ENCODE data around the gene MARS1.

Gene MARS1

DNA sequence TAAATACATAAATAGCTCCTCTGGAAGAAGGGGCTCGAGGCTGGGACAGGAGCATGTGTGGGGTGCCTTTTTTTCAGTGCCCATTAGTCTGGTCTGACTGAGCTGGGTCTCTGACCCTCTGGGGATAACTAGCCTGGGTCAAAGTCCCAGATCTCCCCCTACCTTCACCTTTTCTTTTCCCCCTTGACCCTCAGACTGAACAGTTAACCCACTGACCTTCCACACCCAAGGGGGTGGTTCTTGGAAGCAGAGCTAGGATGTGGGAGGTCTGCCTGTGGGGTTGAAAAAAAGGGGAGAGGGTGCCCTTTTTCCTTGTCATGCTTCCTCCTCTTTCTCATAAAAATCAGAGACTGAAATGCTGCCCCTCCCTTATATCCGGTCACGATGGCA is 29.2 kb upstream of the MARS1 start:
- DNase-seq, result no peak

DNA sequence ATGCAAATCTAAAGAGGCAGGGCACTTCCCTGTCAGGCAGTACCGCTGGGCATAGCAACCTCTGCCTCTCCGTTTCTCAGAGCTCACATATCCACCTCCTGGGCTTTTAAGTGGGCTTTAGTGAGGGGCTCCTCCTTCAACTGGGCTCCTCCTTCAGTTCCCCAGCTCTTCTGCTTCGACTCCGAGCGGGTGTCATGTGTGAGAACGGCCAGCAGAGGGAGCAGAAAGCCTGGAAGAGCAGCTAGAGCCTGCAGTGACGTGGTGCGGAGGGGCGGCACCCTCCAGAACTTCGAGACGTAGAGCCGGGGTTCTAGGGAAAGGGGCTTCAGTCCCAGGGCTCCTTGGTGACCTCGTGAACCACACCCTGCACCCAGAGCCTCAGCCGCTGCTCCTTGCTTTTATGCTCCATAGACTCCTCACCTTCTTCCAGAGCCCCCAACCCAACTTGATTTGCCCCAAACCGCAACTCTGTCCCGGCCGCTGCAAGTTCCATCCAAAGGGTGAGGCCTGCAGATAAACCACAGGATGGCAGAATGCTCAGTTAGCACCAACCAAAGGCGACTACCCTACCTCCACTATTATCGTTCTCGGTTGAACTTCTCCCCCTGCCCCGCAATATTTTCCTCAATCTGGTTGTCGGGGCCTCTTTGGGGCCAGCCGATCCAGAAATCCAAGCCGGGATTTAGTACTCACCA is 28.7 kb upstream of the MARS1 start:
- DNase-seq, result peak; percentile 96

DNA sequence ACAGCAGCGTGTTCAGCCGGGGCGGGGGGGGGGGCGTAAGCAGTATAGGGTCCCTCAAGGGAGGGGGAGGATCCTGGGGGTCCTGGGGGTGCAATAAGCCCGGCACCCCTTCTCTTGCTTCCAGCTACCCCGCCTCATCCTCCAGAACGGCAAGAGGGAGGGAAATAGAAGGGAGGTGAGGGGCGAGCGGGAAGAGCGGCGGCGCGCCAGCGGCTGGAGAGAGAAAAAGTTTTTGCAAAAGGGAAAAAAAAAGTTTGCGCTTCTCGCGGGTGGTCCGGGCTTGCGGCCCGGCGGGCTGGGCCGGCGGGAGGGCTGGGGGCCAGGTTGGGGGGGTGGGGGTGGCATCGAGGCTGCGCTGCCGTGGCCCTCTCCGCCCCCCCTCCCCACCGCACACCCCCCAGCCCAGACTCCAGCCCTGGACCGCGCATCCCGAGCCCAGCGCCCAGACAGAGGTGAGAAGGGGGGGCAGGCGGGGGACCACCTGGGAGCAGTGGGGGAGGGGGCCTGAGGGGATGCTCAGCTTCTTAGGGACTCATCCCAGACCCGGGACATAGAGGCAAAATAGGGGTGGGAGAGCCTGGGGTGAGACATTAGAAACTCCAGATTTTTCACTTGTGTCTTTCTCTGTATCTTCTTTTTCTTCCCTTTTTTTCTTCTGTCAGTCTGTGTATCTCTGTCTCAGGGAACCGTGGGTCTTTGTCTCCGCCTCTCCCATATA is 28.0 kb upstream of the MARS1 start, which contains the start of gene GLI1:
Gene GLI1 (plus strand): TSS at position 36 of the 718 bp plus-strand sequence. CDS start 3,907 bp downstream, outside the sequence.
- no peak for DNase-seq

DNA sequence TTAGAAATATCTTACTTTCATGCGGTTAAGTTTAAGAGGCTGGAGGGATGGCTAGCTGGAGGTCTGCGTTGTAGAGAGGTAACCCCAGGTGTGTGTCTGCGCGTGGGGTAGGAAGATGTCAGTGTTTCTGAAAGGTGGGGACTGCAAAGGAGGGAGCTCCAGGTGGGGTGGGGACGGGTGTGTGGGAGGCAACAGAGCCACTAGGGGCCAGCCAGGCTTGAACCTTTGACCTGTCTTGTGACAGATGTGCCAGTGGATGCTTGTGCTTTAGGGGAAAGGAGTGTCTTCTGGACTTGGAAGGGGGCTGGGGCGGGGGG is 27.4 kb upstream of the MARS1 start:
- DNase-seq, result no peak

DNA sequence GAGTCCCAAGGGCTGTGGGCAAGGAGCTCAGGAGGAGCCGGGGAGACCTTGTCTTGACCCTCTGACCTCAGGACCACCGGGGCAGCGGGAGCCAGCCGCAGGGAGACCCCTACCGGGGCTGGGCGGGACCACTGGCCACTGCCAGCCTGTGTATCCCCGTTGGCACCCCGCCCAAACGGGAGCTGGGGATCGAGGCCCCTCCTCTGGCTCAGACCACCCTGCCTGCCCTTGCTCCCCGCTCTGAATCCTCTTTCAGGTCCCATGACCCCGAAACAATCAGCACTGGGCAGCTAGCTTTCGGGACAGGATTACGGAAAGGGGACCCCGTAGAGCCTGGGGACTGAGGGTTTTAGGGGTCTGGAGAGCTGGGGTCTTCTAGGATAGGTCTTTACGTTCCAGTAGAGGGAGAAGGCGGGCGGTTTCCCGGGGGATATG is 27.0 kb upstream of the MARS1 start:
- DNase-seq, result no peak

DNA sequence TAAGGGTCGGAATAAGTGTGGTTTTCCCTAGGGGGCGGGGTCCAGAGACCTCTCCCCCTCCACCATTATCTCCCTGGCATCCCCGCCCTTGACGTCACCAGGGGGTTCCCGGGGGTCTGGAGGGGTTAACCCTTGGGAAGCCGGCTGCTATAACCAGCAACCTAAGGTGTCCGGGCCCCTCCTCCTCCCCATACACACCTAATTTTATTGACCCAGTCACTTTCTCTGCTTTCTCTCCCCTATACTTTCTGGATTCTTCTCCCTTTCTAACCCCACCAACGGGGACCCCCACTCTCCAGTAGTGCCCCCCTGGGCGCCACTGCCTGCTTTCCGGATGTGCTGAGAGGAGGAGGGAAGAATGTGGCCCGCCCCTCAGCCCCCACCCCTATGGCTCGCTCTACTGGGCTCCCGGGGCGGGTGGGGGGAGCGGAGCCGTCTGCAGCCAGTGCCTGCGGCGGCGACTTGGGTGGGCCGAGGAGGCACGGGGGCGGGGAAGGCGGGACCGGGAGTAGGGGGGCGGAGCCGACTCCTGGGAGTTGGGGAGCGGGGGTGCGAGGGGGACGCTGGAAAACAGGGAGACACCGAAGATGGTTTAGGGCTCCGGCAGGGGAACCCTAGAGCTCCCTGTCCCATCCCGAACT is 26.5 kb upstream of the MARS1 start:
- no peak for DNase-seq

DNA sequence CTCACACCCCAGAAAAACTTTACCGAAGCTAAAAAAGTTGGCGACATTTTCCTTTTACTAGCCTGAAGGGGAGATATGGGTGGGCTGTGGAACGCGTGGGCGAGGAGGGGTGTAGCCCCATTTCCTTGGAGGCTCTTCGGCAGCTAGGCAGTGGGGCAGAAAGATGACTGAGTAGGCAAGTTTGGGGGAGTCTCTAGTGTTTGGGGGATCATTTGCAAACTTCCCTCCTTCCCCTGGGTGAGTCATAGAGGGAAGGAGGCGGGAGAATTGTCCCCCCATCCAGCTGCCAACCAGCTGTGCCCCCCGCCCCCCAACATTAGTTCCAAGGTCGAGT is 26.0 kb upstream of the MARS1 start:
- no peak for DNase-seq

DNA sequence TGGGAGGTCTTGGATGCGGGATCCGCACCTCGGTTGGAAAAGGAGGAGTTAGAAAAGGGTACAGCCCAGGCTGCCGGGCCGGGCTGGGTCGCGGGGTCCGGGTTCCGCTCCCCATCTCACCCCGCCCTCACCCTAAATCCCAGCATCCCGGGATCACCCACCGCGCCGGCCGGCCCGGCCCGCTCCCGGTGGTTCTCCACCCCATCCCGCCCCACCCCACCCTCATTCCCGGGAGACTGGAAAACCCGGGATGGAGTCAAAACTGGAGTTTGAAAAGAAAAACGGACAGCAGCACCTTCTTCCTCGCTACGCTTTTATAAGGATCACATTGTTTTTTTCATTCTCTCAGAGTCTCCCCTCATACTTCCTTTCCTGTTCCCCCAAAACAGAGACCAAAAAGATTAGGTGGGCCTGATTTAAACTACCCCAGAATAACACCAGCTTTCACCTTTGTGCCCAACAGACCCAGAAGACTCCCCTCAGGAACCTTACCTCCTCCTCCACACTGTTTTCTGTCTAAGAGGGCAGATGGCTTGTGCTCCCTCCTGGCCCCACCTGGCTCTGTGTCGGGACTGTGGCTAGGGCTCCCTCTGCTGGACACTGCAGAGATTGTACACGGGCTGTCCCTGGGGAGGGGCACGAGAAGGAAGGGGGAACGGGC is 25.5 kb upstream of the MARS1 start:
- peak; percentile 85 for DNase-seq

DNA sequence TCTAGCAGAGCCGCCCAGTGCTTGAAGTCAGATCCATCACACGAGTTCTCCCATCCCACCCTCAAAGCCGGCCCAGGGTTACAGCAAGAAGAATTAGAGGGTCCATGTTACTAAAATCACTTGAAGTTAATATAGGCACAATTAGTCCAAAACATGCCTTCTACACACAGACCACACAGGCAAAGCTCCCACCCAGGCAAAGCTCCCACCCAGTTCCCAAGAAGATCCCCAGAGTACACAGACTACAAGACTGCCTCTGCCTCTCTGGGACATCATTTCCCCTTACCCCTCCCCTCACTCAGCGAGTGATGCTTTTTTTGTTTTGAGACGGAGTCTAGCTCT is 25.0 kb upstream of the MARS1 start:
- no peak for DNase-seq

DNA sequence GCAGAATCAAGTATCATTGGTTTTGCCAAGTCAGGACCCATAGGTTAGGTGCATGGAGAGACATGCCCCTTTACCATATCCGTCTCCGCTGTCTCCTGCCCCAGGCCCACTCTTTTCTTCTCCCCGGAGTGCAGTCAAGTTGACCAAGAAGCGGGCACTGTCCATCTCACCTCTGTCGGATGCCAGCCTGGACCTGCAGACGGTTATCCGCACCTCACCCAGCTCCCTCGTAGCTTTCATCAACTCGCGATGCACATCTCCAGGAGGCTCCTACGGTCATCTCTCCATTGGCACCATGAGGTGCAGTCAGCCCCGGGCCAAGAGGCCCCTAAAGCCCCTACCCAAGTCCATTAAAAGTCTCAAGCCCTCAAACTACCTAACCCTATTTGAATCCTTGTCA is 23.3 kb upstream of the MARS1 start:
- DNase-seq, result no peak

DNA sequence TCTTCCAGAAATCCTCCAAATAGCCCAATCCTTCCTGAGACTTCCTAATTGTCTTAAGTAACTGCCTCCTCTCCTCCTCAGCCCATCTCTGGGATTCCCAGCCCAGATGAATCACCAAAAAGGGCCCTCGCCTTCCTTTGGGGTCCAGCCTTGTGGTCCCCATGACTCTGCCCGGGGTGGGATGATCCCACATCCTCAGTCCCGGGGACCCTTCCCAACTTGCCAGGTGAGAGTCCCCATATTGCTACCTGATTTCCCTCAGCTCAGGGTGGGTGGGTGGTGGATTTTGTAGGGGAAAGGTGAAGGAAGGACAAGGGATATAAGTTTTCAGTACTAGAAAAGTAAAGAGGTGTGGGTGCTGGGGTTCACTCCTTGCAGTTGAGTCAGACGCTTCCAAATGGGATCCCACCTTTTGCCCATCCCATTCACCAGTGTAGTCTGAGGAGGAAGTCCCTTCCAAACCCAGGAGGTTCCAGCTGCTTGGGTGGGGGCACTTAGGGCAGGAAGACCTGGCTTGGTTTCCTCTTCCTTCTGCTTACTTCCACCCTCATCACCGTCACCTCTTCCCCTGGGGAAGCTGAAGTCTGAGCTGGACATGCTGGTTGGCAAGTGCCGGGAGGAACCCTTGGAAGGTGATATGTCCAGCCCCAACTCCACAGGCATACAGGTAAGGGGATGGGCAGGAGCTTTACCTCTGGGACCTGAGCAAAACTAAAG is 22.7 kb upstream of the MARS1 start:
- DNase-seq, result no peak

DNA sequence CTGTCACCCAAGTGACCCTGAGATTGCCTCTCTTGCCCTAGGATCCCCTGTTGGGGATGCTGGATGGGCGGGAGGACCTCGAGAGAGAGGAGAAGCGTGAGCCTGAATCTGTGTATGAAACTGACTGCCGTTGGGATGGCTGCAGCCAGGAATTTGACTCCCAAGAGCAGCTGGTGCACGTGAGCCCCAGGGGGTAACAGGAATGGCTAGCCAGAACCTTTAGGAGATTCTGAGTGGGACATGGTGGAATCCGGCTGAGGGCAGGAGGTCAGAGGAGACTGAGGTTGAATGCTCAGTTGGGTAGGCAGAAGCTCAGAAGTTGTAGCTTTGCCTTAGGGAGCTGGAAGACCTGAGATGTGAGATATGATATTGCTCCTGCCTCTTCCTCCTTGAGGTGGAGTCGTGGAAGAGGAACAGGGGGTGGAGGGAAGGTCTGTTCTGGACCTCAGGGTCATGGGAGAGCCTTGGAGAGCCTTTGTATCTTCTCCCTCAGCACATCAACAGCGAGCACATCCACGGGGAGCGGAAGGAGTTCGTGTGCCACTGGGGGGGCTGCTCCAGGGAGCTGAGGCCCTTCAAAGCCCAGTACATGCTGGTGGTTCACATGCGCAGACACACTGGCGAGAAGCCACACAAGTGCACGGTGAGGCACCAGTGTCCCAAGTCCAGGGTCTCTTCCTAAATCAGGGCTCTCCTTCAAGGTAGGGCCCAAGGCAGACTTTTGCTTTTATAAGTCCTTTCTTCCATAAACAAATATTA is 21.9 kb upstream of the MARS1 start:
- no peak for DNase-seq

DNA sequence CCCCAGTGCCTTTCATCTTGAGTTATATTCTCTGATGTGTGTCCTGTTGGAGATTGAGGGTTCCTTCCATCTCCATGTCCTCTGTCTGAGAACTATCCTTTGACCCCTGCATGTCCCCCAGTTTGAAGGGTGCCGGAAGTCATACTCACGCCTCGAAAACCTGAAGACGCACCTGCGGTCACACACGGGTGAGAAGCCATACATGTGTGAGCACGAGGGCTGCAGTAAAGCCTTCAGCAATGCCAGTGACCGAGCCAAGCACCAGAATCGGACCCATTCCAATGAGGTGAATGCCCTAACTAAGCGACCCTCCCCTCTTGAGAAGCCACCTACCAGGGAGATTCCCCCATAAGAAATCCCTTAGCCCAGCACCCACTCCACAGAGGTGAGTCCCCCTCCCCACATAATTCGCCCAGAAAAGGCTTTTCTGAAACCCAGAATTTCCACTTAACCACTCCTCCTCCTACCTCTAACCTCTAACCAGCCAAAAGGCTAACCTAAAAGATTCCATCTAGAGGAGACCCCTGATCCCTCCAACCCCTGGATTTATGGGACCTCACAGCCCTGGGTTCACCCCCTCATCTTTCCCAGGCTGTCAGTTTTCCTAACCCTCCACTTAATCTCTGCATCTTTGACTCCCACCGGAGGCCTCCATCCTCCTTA is 20.5 kb upstream of the MARS1 start:
- DNase-seq, result no peak

DNA sequence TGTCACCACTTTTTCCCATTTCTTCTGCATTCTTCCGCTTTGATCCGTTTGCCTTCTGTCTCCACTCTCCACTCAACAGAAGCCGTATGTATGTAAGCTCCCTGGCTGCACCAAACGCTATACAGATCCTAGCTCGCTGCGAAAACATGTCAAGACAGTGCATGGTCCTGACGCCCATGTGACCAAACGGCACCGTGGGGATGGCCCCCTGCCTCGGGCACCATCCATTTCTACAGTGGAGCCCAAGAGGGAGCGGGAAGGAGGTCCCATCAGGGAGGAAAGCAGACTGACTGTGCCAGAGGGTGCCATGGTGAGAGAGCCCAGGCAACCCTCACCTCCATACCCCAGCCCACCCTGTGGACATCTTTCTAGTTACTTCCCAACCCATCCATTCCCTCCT is 20.0 kb upstream of the MARS1 start:
- no peak for DNase-seq

DNA sequence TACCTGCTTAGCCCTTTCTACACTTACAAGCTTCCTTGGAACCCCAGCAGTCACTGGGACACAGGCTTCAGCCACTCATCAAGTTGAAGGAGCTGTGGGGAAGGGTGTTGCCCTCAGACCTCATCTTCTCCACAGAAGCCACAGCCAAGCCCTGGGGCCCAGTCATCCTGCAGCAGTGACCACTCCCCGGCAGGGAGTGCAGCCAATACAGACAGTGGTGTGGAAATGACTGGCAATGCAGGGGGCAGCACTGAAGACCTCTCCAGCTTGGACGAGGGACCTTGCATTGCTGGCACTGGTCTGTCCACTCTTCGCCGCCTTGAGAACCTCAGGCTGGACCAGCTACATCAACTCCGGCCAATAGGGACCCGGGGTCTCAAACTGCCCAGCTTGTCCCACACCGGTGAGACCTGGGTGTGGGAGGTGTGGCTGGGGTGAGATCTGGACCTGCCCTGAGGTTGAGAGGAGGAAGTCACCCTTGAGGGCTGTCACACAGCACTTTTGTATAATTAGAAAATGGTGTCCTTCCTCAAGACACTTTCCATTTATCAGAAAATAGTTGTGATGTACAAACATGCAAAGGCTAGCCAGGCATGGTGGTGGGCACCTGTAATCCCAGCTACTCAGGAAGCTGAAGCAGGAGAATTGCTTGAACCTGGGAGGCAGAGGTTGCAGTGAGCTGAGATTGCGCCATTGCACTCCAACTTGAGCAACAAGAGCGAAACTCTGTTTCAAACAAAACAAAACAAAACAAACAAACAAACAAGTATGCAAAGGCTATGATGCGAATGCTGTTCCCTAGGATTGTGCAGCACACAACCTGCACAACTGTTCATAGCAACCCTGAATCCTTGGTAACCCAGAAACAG is 18.3 kb upstream of the MARS1 start:
- DNase-seq, result no peak

DNA sequence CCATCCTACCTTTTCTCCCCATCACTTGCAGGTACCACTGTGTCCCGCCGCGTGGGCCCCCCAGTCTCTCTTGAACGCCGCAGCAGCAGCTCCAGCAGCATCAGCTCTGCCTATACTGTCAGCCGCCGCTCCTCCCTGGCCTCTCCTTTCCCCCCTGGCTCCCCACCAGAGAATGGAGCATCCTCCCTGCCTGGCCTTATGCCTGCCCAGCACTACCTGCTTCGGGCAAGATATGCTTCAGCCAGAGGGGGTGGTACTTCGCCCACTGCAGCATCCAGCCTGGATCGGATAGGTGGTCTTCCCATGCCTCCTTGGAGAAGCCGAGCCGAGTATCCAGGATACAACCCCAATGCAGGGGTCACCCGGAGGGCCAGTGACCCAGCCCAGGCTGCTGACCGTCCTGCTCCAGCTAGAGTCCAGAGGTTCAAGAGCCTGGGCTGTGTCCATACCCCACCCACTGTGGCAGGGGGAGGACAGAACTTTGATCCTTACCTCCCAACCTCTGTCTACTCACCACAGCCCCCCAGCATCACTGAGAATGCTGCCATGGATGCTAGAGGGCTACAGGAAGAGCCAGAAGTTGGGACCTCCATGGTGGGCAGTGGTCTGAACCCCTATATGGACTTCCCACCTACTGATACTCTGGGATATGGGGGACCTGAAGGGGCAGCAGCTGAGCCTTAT is 17.4 kb upstream of the MARS1 start:
- DNase-seq, result no peak

DNA sequence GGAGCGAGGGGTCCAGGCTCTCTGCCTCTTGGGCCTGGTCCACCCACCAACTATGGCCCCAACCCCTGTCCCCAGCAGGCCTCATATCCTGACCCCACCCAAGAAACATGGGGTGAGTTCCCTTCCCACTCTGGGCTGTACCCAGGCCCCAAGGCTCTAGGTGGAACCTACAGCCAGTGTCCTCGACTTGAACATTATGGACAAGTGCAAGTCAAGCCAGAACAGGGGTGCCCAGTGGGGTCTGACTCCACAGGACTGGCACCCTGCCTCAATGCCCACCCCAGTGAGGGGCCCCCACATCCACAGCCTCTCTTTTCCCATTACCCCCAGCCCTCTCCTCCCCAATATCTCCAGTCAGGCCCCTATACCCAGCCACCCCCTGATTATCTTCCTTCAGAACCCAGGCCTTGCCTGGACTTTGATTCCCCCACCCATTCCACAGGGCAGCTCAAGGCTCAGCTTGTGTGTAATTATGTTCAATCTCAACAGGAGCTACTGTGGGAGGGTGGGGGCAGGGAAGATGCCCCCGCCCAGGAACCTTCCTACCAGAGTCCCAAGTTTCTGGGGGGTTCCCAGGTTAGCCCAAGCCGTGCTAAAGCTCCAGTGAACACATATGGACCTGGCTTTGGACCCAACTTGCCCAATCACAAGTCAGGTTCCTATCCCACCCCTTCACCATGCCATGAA is 16.8 kb upstream of the MARS1 start:
- no peak for DNase-seq

DNA sequence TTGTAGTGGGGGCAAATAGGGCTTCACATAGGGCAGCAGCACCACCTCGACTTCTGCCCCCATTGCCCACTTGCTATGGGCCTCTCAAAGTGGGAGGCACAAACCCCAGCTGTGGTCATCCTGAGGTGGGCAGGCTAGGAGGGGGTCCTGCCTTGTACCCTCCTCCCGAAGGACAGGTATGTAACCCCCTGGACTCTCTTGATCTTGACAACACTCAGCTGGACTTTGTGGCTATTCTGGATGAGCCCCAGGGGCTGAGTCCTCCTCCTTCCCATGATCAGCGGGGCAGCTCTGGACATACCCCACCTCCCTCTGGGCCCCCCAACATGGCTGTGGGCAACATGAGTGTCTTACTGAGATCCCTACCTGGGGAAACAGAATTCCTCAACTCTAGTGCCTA is 16.2 kb upstream of the MARS1 start:
- no peak for DNase-seq

DNA sequence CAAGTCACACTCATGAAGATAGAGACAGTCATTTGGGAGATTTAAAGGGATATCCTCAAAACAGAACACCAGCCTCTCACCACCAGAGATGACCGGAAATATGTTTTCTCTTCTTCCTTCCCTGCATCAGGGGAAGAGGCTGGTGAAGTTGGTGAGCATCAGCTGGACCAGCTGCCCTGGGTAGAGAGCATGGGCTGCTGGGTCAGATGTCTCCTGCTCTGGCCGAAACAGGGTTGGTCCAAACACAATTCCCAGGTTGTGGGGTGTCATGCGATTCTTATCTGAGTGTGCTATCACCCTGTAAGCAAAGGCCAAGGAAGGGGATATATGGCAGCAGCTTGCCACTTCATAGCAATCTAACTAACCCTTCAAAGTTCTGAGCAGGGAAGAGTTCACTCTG is 15.5 kb upstream of the MARS1 start:
- DNase-seq, result no peak

DNA sequence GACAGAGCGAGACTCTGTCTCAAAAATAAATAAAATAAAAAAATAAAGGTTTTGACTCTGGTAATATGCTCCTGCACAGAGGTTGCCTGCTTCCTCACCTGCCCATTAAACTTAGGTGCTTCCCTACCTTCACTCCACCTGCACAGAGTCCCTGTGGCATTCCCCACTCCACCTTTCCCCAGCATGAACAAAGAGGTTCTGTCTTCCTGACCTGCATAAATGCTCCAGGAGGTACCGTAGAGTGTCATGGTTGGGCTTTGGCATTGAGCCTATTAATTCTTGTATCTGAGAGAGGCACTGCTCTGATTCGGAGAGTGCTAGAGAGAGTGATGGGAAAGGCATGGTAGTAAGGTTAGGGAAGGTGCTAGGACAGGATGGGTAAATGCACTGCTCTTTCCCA is 14.5 kb upstream of the MARS1 start:
- DNase-seq, result no peak
